ENCODE results near the gene KCTD1. TPM values are rescaled to one million over a fixed set of nuclear protein-coding genes. Genes with fewer than 3 reads are reported as not detected.

Gene KCTD1
- total and polyA plus RNA-seq, 2 of the 8 experiments (the other 6 are each of a cell fraction or from before 2014, with no cell fraction given): 7.7 to 14.0 TPM

DNA sequence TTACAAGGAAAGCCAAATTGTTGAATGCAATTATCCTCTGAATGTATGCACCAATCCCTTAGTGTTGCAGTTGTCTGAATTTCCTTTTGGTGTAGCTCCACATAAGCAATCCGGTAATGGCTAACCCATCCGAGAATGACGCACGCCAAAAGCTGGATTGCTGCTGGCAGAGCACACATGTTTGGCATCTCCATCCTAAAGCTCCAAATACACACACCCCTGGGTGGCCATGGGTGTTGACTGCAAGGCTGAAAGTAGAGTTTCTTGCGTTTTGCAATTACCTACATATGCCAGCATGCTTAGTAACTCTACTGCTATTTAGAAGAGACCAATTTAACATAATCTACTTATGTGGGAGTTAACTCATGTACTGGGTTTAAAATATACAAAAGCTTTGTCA lies 53.1 kb downstream of the KCTD1 start:
- Histone ChIP-seq H3K4me1 (replicated peaks in 1 of 4; ENCODE audit: control insufficient read depth in 3 of 4, insufficient read depth in 4 of 4, low read length in 3 of 4) (no peaks in the 10 kb centered on the region), H3K79me2 (ENCODE audit: control insufficient read depth in 1 of 2, insufficient read depth in 2 of 2, low read length in 2 of 2) (no peaks in the 10 kb centered on the region), H2AK5ac (ENCODE audit: low read depth, low read length) (no peak overlapping the region), H3K56ac (replicated peaks; ENCODE audit: insufficient read length, low read depth, low read length) (no peak overlapping the region), H3K27me3 (replicated peaks in 1 of 4; ENCODE audit: control insufficient read depth in 3 of 4, extremely low read depth in 1 of 4, insufficient read depth in 3 of 4, low read length in 3 of 4) (no peaks in the 10 kb centered on the region), H4K91ac (replicated peaks; ENCODE audit: insufficient read length, low read length) (no peak overlapping the region), H2BK20ac (ENCODE audit: low read length) (no peak overlapping the region), H3K79me1 (ENCODE audit: low read depth, low read length) (no peaks in the 10 kb centered on the region), H3K4ac (replicated peaks; ENCODE audit: insufficient read length, low read depth, low read length) (no peak overlapping the region), H2BK12ac (ENCODE audit: low read depth, low read length) (no peak overlapping the region), H3K36me3 (ENCODE audit: control insufficient read depth in 2 of 4, insufficient read depth in 4 of 4, low read length in 3 of 4) (no peaks in the 10 kb centered on the region; a peak in 1 of 8 replicates), H2BK120ac (replicated peaks; ENCODE audit: low read depth, low read length) (no peak overlapping the region), H3K27ac (ENCODE audit: low read depth, low read length) (no peak overlapping the region), H3K23me2 (ENCODE audit: low read depth, low read length) (no peaks in the 10 kb centered on the region), H3K4me2 (ENCODE audit: insufficient read depth in 1 of 2, low read depth in 2 of 2, low read length in 2 of 2) (no peak overlapping the region), H2BK15ac (ENCODE audit: low read length) (no peak overlapping the region), H2BK5ac (ENCODE audit: low read depth, low read length) (no peak overlapping the region), H3K23ac (ENCODE audit: insufficient read length) (no peak overlapping the region), H4K20me1 (replicated peaks in 1 of 2; ENCODE audit: control insufficient read depth in 1 of 2, insufficient read depth in 2 of 2, low read length in 2 of 2) (no peaks in the 10 kb centered on the region), H3K14ac (ENCODE audit: insufficient read length) (no peak overlapping the region), H3K4me3 (ENCODE audit: extremely low read depth in 1 of 4, insufficient read depth in 2 of 4, low read depth in 3 of 4, low read length in 4 of 4) (no peak overlapping the region), H2AFZ (ENCODE audit: low read length) (no peak overlapping the region), H4K5ac (ENCODE audit: insufficient read length, low read depth, low read length) (no peak overlapping the region), H3K18ac (ENCODE audit: extremely low read depth, low read length) (no peak overlapping the region), H3K9ac (replicated peaks in 1 of 4; ENCODE audit: extremely low read depth in 1 of 4, low read depth in 3 of 4, low read length in 3 of 4) (no peak overlapping the region), H4K8ac (ENCODE audit: extremely low read depth, insufficient read depth, low read length) (no peak overlapping the region), H3K9me3 (ENCODE audit: insufficient read depth in 2 of 2, low read depth in 1 of 2, low read length in 1 of 2) (no peaks in the 10 kb centered on the region)
- FAIRE-seq (no peak), DNase-seq (ENCODE audit: low read depth in 1 of 2, low spot score in 2 of 2) (no peak)
- 97% methylated on average over 5 of the region's 5 CpGs; no CpG with 5 or more reads in 1 of the 2 experiments for WGBS, 2 experiments (ENCODE audit: extremely low coverage in 1 of 2, insufficient coverage in 1 of 2, insufficient read length in 1 of 2, insufficient replicate concordance in 2 of 2, low coverage in 1 of 2, low lambda C conversion rate in 2 of 2, missing lambda C conversion rate in 1 of 2)
- CTCF ChIA-PET (ENCODE audit: partially characterized antibody): interaction anchor here (0.8 to 2.5 kb wide), 4 partner anchors 10 to 27 kb away, joined by 3 to 10 read pairs (median 6); no protein-coding TSS in a partner anchor
- TF ChIP-seq BACH1 (IDR thresholded peaks at IDR 0.05; ENCODE audit: low read length) (no peak), BCL11A (IDR thresholded peaks at IDR 0.05; ENCODE audit: low read depth in 2 of 2, low read length in 2 of 2) (no peak), CHD1 (IDR thresholded peaks at IDR 0.05; ENCODE audit: low read depth, low read length) (no peak), KDM1A (IDR thresholded peaks at IDR 0.05; ENCODE audit: borderline replicate concordance, low read length) (no peak), CEBPB (IDR thresholded peaks at IDR 0.05; ENCODE audit: low read depth, low read length) (no peak), RNF2 (IDR thresholded peaks at IDR 0.05; ENCODE audit: borderline replicate concordance, low read depth, low read length, missing control alignments, poor library complexity, severe bottlenecking) (no peak), TAF1 (IDR thresholded peaks at IDR 0.05; ENCODE audit: low read depth, low read length) (no peak), KDM5A (IDR thresholded peaks at IDR 0.05; ENCODE audit: low read length) (no peak), CREB1 (IDR thresholded peaks at IDR 0.05) (no peak), TBP (IDR thresholded peaks at IDR 0.05; ENCODE audit: low read depth, low read length) (no peak), TEAD4 (IDR thresholded peaks at IDR 0.05; ENCODE audit: low read depth, low read length) (no peak), NRF1 (IDR thresholded peaks at IDR 0.05; ENCODE audit: low read depth, low read length) (no peak), SIX5 (IDR thresholded peaks at IDR 0.05; ENCODE audit: low read depth, low read length) (no peak)
- TF ChIP-seq, protein P1, sequence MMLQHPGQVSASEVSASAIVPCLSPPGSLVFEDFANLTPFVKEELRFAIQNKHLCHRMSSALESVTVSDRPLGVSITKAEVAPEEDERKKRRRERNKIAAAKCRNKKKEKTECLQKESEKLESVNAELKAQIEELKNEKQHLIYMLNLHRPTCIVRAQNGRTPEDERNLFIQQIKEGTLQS (IDR thresholded peaks at IDR 0.05; ENCODE audit: insufficient read depth, low read depth, low read length): no peak
- POLR2A ChIA-PET (ENCODE audit: partially characterized antibody): no interaction called here

Measured in H1 (cell line).